Psoas muscle (tissue), 8 donors: ENCODE data around the gene BICDL1. TPM values are rescaled to one million over a fixed set of nuclear protein-coding genes. Genes with fewer than 3 reads are reported as not detected.

Source experiments
- ATAC-seq, 4 donors: fragments of 200-7000 bp; cut with Tn5 transposase; one replicate each; pipeline ENCODE4 v1.9.1; 2020; ENCODE audit warnings: moderate library complexity in 3 of 4, mild to moderate bottlenecking in 2 of 4
- DNase-seq, 2 donors: peaks; one replicate each; pipeline ENCODE4 v3.0.0-alpha.2; 2020
- H3K27ac ChIP-seq: fragments of 200-600 bp; one replicate; pipeline ENCODE4 v1.8.0; 2022
- H3K27me3 ChIP-seq, 3 donors: fragments of 200-600 bp in 1 of 3; one replicate each; pipeline versions ENCODE4 v1.6.1 to v1.8.0; 2013 to 2022; ENCODE audit warnings: low read length in 2 of 3, mild to moderate bottlenecking in 2 of 3, moderate library complexity in 1 of 3; ENCODE audit not compliant: insufficient read depth in 3 of 3
- H3K36me3 ChIP-seq, 2 donors: fragments of 200-600 bp in 1 of 2; one replicate each; pipeline versions ENCODE4 v1.6.1 to v1.8.0; 2013 to 2022; ENCODE audit warnings: low read depth in 1 of 2, mild to moderate bottlenecking in 1 of 2, moderate library complexity in 1 of 2; ENCODE audit not compliant: insufficient read depth in 1 of 2
- H3K4me1 ChIP-seq: fragments of 200-600 bp; one replicate; pipeline ENCODE4 v1.8.0; 2022
- H3K4me3 ChIP-seq: fragments of 200-600 bp; one replicate; pipeline ENCODE4 v1.8.0; 2022; ENCODE audit warnings: mild to moderate bottlenecking
- H3K9me3 ChIP-seq: fragments of 200-600 bp; one replicate; pipeline ENCODE4 v1.8.0; 2022
- CTCF ChIP-seq: fragments of 200-600 bp; IDR thresholded peaks from one replicate; pipeline ENCODE4 v1.8.0; 2022; ENCODE audit warnings: antibody characterized with exemption
- WGBS, 3 donors: extraction: QIAGEN DNeasy Blood & Tissue Kit; methylation state at CpG; one replicate each; pipeline versions ENCODE4 v1.1.6 to v1.1.7; 2013; 5-methylcytosine and 5-hydroxymethylcytosine counted together
- intact Hi-C, 2 donors: fragments of 100-400 bp; cut with DNase I; formaldehyde crosslinking; loops; one replicate each; pipeline versions ENCODE4 v1.11.0 to v1.14.2; 2022
- polyA plus RNA-seq, 3 donors: library from polyadenylated mRNA; stranded (reverse); fragments of 200-250 nt; gene quantifications; one replicate each; pipeline ENCODE4 v1.2.3, GENCODE V29; 2013
- total RNA-seq, 4 donors: library from RNA; stranded (reverse); fragmentation: NEBNext Ultra II Directional in 2 of 4; extraction: Animal tissue kit (Norgen Biotek cat#: 25700) in 2 of 4; gene quantifications; one replicate each; pipeline versions ENCODE4 v1.2.1 to v1.2.4, GENCODE V29; 2021 to 2023
- donor health status: healthy with polysubstance abuse.
- donor health status: DM: no; HTN: no; CAD: no; lungs with moderate emphysema.
- donor health status: Bipolar disorder and iron deficiency.
- donor health status: healthy.
- donor health status: DM: yes; HTN: yes; CAD: no.
- donor health status: DM: no; HTN: no; CAD: no.
- donor health status: DM: no; HTN: no; CAD: no.
- donor health status: DM: yes; HTN: yes; CAD: no.

Gene BICDL1
- total and polyA plus RNA-seq, 7 donors, result 0.05 to 0.22 (median 0.11) TPM; not detected in 1

DNA sequence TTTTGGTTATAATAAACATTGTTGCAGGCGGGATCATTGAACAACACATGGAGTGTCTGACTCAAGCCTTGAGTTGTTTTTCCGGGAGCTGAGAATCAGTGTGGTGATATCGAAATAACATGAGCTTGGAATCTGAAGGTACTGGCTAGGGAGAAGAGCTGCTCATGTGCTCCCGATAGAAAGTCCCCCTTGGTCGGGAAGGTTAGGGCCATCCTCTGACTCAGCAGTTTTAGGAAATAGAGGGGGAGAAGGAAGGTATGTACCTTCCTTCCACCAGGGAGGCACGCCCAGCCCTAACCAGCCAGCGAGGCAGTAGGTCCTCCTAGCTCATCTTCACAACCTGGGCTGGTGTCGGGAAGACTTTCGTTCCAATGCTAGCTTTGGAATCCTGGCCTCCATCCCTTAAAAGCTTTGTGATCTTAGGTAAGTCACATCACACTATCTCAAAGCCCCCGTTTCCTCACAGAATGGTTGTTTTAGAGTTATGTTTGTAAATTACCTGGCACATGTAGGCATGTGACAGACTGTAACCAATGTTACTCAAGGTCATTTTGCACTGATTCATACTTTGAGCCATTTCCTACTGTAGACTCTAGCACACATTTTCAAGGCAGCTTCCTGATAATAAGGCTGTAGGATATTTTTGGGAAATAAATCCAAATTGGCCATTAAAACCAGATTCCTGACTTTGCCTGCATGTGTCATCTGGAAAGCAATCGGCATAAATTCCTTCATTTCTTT, 129.5 kb downstream of the BICDL1 start:
- intact Hi-C loops, result loop anchor here in 1 of 2 donors (10.0 kb wide), 1 partner anchor 146 kb away; the partner anchor contains the start of gene PXN
- ATAC-seq, result no peak
- Histone ChIP-seq H3K4me1 (peaks cover 31% of the 10 kb centered on the region), H3K9me3 (no peaks in the 10 kb centered on the region), H3K36me3 (peaks cover 0 to 14% of the 10 kb centered on the region in 2 donors), H3K27ac (peak overlapping the region; percentile 87), H3K27me3 (no peaks in the 10 kb centered on the region), H3K4me3 (peak overlapping the region; percentile 77)
- no peak for TF ChIP-seq CTCF
- 54 to 68% (median 59%) methylated on average over 11 of the region's 11 CpGs for WGBS, 3 donors
- DNase-seq, result no peak

GRCh38 chr12:120119271-120119973, 130.4 kb downstream of the BICDL1 start:
- TF ChIP-seq CTCF, result no peak
- intact Hi-C loops, result loop anchor here in 1 of 2 donors (10.0 kb wide), 1 partner anchor 145 kb away; the partner anchor contains the start of gene PXN
- ATAC-seq (peak in 1 of 4 donors; percentile 27), DNase-seq (no peak)
- WGBS, 3 donors, result 59 to 85% (median 62%) methylated on average over 9 of the region's 9 CpGs
- Histone ChIP-seq H3K4me3 (peak overlapping the region; percentile 77), H3K27ac (peak overlapping the region; percentile 87), H3K9me3 (no peaks in the 10 kb centered on the region), H3K4me1 (peaks cover 31% of the 10 kb centered on the region), H3K27me3 (no peaks in the 10 kb centered on the region), H3K36me3 (peaks cover 0 to 5% of the 10 kb centered on the region in 2 donors)

DNA sequence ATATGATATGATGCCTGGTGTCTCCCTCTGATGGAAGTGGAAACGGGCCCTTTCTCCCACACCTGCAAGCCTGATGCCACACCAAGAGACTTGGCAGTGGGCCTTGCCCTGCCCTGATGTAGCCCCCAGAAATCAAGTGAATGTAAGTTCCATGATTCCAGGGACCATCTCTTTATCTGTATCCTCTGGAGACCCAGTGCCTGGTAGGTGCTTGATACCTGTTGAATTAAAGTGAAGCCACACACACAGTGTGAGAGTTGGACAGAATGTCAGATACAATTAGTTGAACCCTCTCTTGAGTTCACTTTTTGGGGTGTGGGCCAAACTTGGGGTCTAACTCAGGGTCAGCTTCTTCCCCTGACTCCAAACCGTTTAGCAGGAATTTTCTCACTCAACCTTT, 132.3 kb downstream of the BICDL1 start:
- ATAC-seq (no peak), DNase-seq (no peak)
- Histone ChIP-seq H3K9me3 (no peaks in the 10 kb centered on the region), H3K27ac (no peak overlapping the region), H3K27me3 (no peaks in the 10 kb centered on the region), H3K4me3 (no peak overlapping the region), H3K36me3 (peaks cover 0 to 8% of the 10 kb centered on the region in 2 donors), H3K4me1 (peaks cover 25% of the 10 kb centered on the region)
- no peak for TF ChIP-seq CTCF
- 59 to 66% (median 66%) methylated on average over 2 of the region's 2 CpGs for WGBS, 3 donors
- intact Hi-C loops, result no loop called here

GRCh38 chr12:120121766-120122293, 132.8 kb downstream of the BICDL1 start:
- Histone ChIP-seq H3K36me3 (peaks cover 0 to 13% of the 10 kb centered on the region in 2 donors), H3K27ac (no peak overlapping the region), H3K9me3 (no peaks in the 10 kb centered on the region), H3K4me3 (no peak overlapping the region), H3K27me3 (no peaks in the 10 kb centered on the region), H3K4me1 (peaks cover 29% of the 10 kb centered on the region)
- no peak for DNase-seq
- 55 to 72% (median 68%) methylated on average over 4 of the region's 4 CpGs for WGBS, 3 donors
- ATAC-seq, result no peak
- intact Hi-C loops, result no loop called here
- no peak for TF ChIP-seq CTCF
